SJCRH30 (cell line): ENCODE results near the gene ADAP1. TPM values are rescaled to one million over a fixed set of nuclear protein-coding genes. Genes with fewer than 3 reads are reported as not detected.

ENCODE experiments used
- DNase-seq, 2 experiments: peaks; one replicate each; pipeline ENCODE4 v3.0.0-alpha.2; 2015 to 2020
- H3K27ac ChIP-seq: fragments of 250-450 bp; sonication (Bioruptor Pico); 2 replicates; pipeline ENCODE4 v1.5.1; 2020; ENCODE audit warnings: mild to moderate bottlenecking, moderate library complexity
- H3K27me3 ChIP-seq: fragments of 250-450 bp; sonication (Bioruptor Pico); 2 replicates; pipeline ENCODE4 v1.5.1; 2020; ENCODE audit warnings: mild to moderate bottlenecking, moderate library complexity
- H3K36me3 ChIP-seq: fragments of 250-450 bp; sonication (Bioruptor Pico); 2 replicates; pipeline ENCODE4 v1.5.1; 2020; ENCODE audit warnings: mild to moderate bottlenecking, moderate library complexity
- H3K4me1 ChIP-seq: fragments of 250-450 bp; sonication (Bioruptor Pico); 2 replicates; pipeline ENCODE4 v1.5.1; 2020; ENCODE audit warnings: mild to moderate bottlenecking, moderate library complexity
- H3K4me3 ChIP-seq: fragments of 250-450 bp; sonication (Bioruptor Pico); 2 replicates; pipeline ENCODE4 v1.5.1; 2020; ENCODE audit warnings: mild to moderate bottlenecking, moderate library complexity
- H3K9me3 ChIP-seq: fragments of 250-450 bp; sonication (Bioruptor Pico); replicated peaks from 2 replicates; pipeline ENCODE4 v1.5.1; 2020; ENCODE audit warnings: mild to moderate bottlenecking, moderate library complexity
- total RNA-seq: library from RNA; depleted of rRNA; stranded (reverse); fragments of >200 nt; shearing (Covaris generic); gene quantifications from 2 replicates; pipeline ENCODE4 v1.2.3, GENCODE V29; 2014

Gene ADAP1
- total RNA-seq, 1 experiment from 2014 or later = 0.04 TPM

DNA sequence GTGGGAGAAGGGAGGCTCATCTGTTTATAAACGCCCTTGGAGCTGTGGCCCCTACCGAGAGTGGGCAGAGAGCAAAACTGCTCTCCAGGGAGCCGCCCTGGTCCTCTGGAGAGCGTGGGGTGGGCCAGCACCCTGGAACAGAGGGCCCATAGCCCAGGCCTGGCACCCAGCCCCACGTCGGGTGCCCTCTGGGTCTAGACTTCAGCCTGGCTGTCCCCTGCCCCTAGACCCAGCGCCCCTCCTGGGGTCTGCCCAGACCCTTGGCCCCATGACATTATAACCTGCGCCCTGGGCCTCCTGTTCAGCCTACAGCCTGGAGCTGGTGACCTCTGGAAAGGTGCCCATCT lies 53.5 kb downstream of the ADAP1 start:
- Histone ChIP-seq H3K4me3 (no peak overlapping the region), H3K4me1 (peaks cover 3% of the 10 kb centered on the region; the same call in 1 of the 2 replicates), H3K27ac (no peak overlapping the region), H3K9me3 (no peaks in the 10 kb centered on the region), H3K36me3 (no peaks in the 10 kb centered on the region), H3K27me3 (peaks cover 11% of the 10 kb centered on the region)
- DNase-seq = no peak

DNA sequence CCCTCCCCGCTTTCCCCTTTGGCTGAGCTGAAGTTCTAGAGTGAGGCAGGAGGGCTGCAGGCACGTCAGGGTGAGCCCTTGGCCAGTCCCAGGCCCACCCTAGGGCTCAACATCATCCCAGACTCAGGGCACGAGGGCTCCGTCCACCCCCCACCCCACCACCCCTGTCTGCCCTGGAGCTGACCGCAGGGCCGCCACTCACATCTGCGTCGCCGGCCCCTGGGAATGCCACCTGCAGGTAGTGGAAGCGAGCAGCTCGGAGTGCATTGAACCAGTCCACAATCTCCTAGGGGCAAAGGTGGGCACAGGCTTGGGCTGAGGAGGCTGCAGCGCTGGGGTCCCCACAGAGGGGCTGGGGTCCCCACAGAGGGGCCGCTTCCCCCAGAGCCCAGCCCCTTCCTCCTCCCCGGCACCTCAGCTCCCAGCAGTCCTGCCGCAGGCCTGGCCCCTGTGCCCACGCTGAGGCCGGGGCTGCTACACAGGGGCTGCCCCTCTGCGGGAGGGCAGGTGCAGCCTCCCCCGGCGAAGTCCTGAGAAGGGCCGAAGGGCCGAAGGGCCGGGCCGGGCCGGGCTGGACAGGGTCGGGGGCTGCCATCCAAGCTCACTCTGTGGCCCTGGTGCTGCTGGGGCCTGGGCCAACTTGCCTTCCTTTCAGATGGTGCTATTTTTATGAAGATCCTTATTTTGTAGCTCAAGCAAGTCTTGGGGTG lies 54.0 kb downstream of the ADAP1 start:
- H3K27ac ChIP-seq = no peak overlapping the region

DNA sequence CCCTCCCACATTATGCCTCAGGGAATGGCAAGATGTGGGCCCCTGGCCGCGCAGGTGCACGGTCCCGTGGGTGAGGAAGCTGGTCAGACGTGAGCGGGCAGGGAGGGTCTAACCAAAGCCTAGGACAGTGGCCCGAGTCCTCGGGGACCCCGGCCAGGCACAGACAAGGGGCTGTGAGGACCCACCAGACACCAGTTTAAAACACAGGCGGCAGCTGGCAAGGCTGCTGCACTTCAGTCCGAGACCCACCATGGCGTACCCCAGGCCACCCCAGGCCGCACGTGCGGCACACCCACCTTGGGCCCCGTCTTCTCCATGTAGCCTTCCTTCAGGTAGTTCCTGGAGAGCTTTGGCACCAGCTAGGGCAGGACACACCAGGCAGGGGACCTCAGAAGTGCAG lies 54.7 kb downstream of the ADAP1 start:
- Histone ChIP-seq H3K4me1 (peaks cover 3% of the 10 kb centered on the region; the same call in 1 of the 2 replicates), H3K27me3 (peaks cover 11% of the 10 kb centered on the region), H3K9me3 (no peaks in the 10 kb centered on the region), H3K36me3 (no peaks in the 10 kb centered on the region), H3K27ac (no peak overlapping the region), H3K4me3 (no peak overlapping the region)
- no peak for DNase-seq

More for the DNA sequence above, 54.0 kb downstream of the ADAP1 start:
- H3K9me3 ChIP-seq = no peaks in the 10 kb centered on the region
- H3K27me3 ChIP-seq = peaks cover 11% of the 10 kb centered on the region
- peaks cover 3% of the 10 kb centered on the region; the same call in 1 of the 2 replicates for H3K4me1 ChIP-seq
- no peak overlapping the region for H3K4me3 ChIP-seq
- H3K36me3 ChIP-seq = no peaks in the 10 kb centered on the region
- DNase-seq = no peak

DNA sequence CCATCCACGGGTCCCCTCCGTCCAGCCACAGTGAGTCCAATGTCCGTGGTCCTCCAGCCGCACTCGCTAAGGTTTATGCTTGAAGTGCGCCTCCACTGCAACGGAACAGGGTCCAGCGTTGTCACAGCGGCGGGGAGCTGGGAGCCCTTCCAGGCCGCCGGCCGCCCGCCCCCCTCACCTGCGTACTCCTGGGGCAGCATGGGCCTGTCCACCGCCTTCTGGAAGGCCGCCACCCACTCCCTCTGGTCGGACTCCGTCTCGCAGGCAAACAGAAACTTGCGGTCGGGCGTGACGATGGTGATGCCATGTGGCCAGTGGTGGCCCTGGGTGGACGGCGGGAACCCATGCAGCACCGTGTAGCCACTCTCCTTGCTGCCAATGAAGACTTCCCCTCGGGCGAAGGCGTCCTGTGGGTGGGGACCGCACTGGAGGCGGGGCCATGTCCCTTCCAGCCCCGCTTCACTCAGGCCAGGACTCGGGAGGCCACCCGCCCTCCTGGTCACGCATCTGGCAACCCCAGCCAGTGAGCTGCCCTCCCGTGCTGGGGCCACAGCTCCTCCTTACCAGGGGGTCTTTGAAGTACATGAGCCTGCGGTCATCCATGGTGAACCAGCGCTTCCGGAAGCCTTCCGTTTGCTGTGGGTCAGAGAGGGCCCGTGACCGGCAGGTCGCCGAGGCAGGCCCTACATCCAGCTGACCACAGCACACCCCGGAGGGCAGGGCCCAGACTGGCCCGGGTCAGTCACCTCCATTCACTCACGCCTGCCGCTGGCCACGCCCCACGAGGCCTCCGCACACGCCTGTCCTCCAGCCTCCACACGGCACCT lies 55.4 kb downstream of the ADAP1 start:
- Histone ChIP-seq H3K4me1 (peaks cover 3% of the 10 kb centered on the region; the same call in 1 of the 2 replicates), H3K27me3 (peaks cover 3% of the 10 kb centered on the region), H3K4me3 (no peak overlapping the region), H3K27ac (no peak overlapping the region), H3K9me3 (no peaks in the 10 kb centered on the region), H3K36me3 (no peaks in the 10 kb centered on the region)
- DNase-seq = no peak

DNA sequence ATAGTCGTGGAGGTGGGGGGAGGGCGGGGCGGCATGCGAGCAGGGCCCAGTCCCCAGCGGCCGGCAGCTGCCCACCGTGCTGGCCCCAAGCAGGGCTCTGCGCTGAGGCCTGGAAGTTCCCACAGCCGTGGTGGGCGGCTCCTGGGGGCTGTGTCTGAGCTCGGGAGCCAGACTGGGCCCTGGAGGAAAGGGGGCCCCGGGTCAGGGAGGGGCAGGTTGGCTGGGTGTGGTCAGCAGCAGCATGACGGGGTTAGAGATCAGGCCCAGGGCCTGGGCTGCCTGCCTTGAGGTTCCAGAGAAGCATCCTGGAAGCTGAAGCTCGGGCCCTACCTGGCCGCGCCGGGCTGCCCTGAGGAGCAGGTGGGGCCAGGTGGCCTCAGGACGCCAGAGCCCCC lies 56.0 kb downstream of the ADAP1 start:
- no peaks in the 10 kb centered on the region for H3K27me3 ChIP-seq
- H3K36me3 ChIP-seq = no peaks in the 10 kb centered on the region
- no peak overlapping the region for H3K27ac ChIP-seq
- H3K4me1 ChIP-seq = peaks cover 3% of the 10 kb centered on the region; the same call in 1 of the 2 replicates
- no peaks in the 10 kb centered on the region for H3K9me3 ChIP-seq
- no peak for DNase-seq
- H3K4me3 ChIP-seq = no peak overlapping the region

DNA sequence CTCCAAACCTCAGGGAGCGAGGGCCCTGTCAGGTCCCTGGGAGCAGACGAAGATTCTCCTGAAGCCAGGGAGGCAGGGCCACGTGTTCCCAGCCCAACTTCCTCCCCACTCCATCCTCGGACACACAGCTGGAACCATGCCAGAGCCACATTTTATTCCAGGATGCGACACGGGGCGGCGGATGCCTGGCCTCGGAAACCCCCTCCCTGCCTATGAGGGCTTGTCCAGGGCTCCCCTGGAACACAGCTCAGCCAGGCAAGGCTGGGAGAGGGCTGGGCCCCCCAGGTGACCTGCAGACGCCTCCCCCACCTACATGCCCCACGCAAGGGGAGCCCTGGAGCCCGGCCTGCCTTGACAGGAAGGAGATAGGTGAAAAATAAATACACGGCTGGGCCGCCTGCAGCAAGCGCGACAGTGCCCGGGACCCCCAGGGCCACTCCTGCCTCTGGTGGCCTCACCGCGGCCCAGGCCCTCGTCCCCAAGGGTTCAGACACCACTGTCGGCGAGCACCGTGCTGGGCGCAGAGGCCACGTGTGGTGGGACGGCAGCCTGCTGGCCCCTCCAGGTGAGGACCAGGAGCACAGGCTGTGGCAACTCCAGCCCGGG lies 56.6 kb downstream of the ADAP1 start:
- Histone ChIP-seq H3K4me3 (no peak overlapping the region), H3K4me1 (peaks cover 3% of the 10 kb centered on the region; the same call in 1 of the 2 replicates), H3K27ac (no peak overlapping the region), H3K36me3 (no peaks in the 10 kb centered on the region), H3K27me3 (no peaks in the 10 kb centered on the region), H3K9me3 (no peaks in the 10 kb centered on the region)
- DNase-seq = no peak

DNA sequence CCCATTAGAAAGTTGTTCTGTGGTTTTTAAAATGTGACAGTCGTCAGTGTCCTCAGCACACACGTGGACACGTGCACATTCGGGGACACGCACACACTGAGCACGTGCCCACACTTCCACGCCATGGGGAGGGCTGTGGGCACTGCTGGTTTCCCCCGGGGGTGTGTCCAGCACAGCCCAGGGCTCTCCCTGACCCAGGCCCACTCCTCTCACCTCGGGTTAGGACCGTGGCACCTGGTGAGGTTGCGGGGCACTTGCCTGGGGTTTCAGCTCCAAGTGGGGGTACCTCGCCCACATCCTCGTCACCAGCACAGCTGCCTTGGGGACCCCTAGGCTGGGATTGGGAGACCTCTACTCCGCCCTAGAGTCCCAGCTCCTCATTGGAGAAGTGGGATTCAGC lies 57.4 kb downstream of the ADAP1 start:
- Histone ChIP-seq H3K4me1 (peaks cover 3% of the 10 kb centered on the region; the same call in 1 of the 2 replicates), H3K27me3 (no peaks in the 10 kb centered on the region), H3K4me3 (no peak overlapping the region), H3K36me3 (no peaks in the 10 kb centered on the region), H3K27ac (no peak overlapping the region), H3K9me3 (no peaks in the 10 kb centered on the region)
- DNase-seq = no peak

DNA sequence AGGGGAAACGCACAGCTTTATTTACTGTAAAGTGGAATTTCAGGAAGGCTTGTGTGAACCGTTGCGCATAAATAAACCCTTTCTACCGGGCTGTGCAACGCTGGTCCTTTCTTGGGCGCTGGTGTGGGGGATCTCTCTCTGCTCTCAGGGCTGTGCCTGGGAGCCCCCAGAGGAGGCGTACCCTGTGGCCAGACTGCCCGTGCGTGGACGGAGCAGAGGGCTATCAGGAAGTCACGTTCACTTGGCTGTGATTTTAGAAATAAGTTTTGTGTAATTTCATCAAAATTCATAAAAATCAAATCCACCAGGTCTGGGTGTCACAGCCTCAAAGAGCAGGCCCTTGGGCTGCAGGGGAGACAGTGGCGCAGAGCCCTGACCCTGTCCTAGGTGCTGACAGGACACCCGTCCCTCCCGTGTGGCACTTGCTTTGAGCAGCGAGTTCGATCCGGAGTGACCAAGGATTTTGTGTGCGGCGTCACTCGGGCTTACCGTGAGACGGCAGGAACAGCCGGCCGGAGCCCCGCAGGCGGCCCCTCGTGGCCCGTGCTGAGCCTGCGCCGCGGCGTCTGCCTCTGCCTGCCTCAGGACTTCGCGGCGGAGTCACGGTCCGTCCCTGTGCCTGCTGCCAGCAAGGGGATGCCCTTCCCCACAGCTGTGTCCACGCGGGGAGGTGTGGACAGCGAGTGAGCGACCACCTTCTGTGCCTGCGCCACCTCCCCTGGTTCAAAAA lies 58.0 kb downstream of the ADAP1 start:
- H3K4me1 ChIP-seq = peaks cover 3% of the 10 kb centered on the region; the same call in 1 of the 2 replicates
- no peak overlapping the region for H3K4me3 ChIP-seq
- no peaks in the 10 kb centered on the region for H3K36me3 ChIP-seq
- no peaks in the 10 kb centered on the region for H3K27me3 ChIP-seq
- H3K9me3 ChIP-seq = no peaks in the 10 kb centered on the region
- DNase-seq = no peak
- H3K27ac ChIP-seq = no peak overlapping the region

DNA sequence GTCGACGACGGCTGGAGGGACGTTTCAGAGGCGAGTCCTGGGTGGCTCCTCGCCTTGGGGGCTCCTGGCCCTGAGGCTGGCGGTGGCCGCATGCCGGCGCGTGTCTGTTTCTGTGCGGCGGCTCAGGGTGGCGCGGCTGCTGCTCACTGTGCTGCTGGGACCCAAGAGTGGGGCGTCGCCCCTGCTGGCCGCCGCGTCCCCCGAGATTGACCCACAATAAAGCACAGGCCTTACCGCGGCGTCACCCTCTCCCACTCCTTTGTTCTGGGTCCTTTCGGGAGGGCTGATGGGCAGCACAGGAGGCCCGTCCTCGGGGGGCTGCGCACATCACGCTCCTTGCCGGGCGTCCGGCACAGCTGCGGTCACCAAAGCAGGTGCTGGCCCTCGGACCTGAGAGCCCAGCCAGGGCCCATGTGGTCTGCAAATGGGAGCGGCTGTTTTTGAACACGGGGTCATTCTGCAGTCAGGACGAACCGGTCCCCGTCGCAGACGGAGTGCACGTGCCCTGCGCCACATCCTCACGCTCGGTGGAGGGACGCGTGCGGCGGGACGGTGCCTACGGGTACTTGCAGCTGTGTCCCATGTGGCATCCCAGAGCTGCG lies 58.9 kb downstream of the ADAP1 start:
- no peak overlapping the region for H3K27ac ChIP-seq
- no peaks in the 10 kb centered on the region for H3K27me3 ChIP-seq
- no peak overlapping the region for H3K4me3 ChIP-seq
- DNase-seq = no peak
- no peaks in the 10 kb centered on the region for H3K4me1 ChIP-seq
- no peaks in the 10 kb centered on the region for H3K9me3 ChIP-seq
- H3K36me3 ChIP-seq = no peaks in the 10 kb centered on the region

DNA sequence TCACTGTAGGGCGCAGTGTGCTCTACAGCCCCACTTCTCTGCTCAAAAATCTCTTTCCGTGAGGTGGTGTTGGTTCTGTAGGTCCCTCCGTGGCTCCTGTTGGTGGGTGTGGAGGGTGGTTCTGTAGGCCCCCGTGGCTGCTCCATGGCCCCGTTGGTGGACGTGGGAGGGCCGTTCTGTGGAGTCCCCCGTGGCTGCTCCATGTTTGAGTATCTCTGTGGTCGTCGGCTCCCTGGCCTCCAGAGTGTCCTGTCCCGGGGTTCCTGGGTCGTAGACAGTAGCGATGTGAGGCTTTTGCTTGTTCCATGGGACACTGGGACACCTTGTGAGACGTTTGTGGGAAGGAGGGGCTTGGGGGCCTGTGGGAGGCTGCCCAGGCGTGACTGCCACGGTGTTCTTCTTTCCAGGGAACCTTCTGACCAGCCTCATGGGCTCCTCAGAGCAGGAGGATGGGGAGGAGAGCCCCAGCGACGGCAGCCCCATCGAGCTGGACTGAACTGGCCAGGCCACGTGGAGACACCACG lies 59.5 kb downstream of the ADAP1 start:
- no peaks in the 10 kb centered on the region for H3K9me3 ChIP-seq
- no peaks in the 10 kb centered on the region for H3K27me3 ChIP-seq
- DNase-seq = no peak
- no peak overlapping the region for H3K4me3 ChIP-seq
- H3K4me1 ChIP-seq = no peaks in the 10 kb centered on the region
- no peak overlapping the region for H3K27ac ChIP-seq
- no peaks in the 10 kb centered on the region for H3K36me3 ChIP-seq

DNA sequence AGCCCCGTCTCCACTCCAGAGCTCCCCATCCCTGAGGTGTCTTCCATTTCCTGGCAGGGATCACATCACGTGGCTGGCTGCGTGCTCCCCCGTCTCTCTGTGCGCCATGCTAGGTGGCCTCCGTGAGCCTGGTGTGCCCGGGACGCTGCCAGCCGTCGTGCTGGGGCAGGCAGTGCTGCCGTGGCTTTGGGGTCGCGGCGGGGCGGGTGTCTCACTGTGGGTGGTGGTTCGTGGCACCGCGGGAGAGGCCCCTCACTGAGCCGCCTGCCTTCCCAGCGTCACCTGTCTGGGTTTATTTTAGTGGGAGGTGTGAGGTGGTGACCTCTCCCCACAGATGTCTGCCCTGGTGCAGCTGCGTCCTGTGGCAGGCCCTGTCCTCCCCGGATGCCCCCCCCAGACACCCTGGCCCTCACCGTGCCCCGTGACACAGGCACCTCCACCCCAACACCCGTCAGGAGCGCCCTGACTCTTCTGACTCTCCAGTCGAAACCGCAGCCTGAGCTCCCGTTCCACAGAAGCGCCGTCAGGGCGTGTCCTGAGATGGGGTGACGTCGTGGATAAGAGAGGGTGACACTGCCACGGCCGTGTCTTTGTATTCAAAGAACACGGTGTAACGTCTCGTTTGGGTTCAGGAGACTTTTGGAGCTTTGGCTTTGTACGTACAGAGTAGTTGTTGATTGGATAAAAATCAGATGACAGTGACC lies 60.2 kb downstream of the ADAP1 start:
- no peaks in the 10 kb centered on the region for H3K9me3 ChIP-seq
- H3K4me1 ChIP-seq = no peaks in the 10 kb centered on the region
- no peaks in the 10 kb centered on the region for H3K36me3 ChIP-seq
- no peak for DNase-seq
- no peaks in the 10 kb centered on the region for H3K27me3 ChIP-seq
- no peak overlapping the region for H3K27ac ChIP-seq
- no peak overlapping the region for H3K4me3 ChIP-seq

DNA sequence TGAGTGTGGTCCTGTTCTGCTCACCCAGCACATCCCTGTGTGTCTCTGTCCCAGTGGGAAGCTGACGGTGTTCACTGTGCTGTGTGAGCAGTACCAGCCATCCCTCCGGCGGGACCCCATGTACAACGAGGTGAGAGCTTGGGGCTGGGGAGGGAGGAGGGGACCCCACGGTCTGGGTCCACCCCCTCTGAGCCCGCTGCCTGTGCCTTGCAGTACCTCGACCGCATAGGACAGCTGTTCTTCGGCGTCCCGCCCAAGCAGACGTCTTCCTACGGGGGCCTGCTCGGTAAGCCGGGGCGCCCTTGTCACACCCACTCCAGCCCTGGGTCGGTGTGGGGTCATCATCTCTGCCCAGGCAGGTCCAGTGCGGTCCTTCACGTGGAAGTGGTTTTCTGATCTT lies 60.8 kb downstream of the ADAP1 start:
- no peak overlapping the region for H3K27ac ChIP-seq
- DNase-seq = no peak
- no peaks in the 10 kb centered on the region for H3K27me3 ChIP-seq
- no peaks in the 10 kb centered on the region for H3K4me1 ChIP-seq
- no peaks in the 10 kb centered on the region for H3K9me3 ChIP-seq
- H3K36me3 ChIP-seq = no peaks in the 10 kb centered on the region
- H3K4me3 ChIP-seq = no peak overlapping the region

DNA sequence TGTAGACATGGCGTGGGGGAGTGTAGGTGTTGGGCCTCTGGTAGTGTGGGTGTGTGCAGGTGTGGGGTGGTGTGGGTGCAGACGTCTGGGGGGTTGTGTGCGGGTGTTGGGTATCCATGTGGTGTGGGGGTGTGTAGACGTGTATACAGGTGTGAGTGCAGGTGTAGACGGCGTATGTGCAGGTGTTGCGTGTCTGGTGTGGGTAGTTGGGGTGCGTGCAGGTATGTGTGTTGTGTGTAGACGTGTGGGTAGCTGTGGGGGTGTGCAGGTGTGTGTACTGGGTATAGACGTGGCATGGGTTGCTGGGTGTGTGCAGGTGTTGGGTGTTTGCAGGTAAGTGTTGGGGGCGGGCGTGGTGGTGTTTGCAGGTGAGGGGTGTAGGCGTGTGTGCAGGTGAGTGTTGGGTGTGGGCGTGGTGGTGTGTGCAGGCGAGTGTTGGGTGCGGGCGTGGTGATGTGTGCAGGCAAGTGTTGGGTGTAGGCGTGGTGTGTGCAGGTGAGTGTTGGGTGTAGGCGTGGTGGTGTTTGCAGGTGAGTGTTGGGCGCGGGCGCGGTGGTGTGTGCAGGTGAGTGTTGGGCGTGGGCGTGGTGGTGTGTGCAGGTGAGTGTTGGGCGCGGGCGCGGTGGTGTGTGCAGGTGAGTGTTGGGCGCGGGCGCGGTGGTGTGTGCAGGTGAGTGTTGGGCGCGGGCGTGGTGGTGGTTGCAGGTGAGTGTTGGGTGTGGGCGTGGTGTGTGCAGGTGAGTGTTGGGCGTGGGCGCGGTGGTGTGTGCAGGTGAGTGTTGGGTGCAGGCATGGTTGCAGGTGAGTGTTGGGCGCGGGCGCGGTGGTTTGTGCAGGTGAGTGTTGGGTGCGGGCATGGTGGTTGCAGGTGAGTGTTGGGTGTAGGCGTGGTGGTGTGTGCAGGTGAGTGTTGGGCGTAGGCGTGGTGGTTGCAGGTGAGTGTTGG lies 61.6 kb downstream of the ADAP1 start:
- no peak for DNase-seq
- Histone ChIP-seq H3K4me3 (no peak overlapping the region), H3K9me3 (no peaks in the 10 kb centered on the region), H3K27ac (no peak overlapping the region), H3K4me1 (no peaks in the 10 kb centered on the region), H3K36me3 (no peaks in the 10 kb centered on the region), H3K27me3 (no peaks in the 10 kb centered on the region)
